GM18858 (cell line): ENCODE data around the gene TOP1.

Experiments
- ATAC-seq: cut with Tn5 transposase; IDR thresholded peaks from one replicate; pipeline ENCODE4 v1.9.1; 2021; ENCODE audit not compliant: unreplicated experiment

TOP1 gene

DNA sequence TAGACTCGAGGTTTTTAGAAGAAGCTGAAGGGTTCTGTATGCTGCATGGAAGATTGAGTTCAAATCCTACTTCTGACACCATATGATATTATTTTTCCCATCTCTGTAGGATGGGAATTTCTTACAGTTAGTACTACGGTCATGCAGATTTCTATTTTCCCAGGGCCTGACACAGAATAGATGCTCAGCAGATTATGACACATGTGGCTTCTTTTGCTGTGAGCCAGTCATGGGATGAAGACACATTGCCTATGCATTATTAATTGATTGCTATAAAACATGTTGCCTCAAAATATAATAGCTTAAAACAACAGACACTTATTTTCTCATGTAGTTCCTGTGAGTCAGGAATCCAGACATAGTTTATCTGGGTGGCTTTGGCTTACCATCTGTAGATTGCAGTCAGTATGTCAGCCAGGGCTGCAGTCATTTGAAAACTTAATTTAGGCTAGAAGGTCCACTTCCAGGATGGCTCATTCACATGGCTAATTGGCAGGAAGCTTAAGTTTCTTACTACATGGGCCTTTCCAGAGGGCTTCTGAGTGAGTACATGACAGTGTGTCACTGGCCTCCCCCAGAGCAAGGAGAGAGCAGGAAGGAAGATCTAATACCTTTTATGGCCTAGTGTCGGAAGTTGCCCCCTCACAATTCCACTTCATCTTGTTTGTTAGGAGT lies 29.5 kb downstream of the TOP1 start:
- no peak for ATAC-seq

DNA sequence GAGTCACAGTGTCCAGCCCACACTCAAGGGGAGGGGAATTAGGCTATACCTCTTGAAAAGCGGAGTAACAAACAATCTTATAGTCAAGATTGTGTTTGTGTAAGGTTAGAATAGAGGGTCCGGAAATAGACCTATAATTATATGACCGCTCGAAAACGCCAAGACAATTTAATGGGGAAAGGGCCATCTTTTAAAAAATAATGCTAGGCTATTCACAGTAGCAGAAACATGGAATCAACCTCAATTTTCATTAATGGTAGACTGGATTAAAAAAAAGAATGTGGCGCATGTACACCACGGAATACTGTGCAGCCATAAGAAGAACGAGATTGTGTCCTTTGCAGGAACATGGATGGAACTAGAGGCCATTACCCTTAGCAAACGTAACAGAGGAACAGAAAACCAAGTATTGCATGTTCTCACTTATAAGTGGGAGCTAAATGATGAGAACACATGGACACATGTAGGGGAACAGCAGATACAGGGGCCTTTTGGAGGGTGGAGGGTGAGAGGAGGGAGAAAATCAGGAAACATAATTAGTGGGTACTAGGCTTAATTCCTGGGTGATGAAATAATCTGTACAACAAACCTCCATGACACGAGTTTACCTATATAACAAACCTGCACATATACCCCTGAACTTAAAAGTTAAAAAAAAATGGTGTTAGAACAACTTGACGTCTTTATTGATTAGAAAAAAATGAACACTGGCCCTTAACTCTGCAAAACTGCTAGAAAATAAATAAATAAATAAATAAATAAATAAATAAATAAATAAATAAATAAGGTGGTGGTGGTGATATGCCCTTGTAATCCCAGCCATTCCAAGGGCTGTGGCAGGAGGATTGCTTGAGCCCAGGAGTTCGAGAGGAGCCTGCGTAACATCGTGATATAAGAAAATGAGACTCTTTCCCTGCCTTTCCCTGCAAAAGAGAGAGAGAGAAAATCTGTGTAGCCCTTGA lies 30.3 kb downstream of the TOP1 start:
- no peak for ATAC-seq

DNA sequence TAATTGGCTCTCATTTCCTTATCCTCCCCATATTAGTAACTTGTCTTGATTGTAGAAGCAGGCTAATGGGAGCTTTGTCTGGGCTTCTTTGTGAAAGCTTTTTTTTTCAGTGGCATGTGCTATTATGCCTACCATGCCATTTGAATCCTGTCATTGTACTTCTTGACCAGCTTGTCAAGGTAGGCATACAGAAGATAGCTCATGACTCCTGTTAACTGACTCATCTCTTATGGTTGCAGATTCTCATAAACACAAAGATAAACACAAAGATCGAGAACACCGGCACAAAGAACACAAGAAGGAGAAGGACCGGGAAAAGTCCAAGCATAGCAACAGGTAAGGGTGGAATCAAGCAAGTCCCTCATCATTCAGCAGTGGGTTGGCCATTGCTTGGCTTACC lies 32.5 kb downstream of the TOP1 start:
- ATAC-seq: no peak

DNA sequence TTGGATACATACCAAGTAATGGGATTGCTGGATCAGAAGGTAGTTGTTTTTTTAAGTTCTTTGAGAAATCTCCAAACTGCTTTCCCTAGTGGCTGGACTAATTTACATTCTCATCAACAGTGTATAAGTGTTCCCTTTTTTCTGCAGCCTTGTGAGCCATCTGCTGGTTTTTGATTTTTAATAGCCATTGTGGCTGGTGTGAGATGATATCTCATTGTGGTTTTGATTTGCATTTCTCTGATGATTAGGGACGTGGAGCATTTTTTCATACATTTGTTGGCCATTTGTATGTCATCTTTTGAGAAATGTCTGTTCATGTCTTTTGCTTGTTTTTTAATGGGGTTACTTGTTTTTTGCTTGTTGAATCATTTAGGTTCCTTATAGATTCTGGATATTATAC lies 34.8 kb downstream of the TOP1 start:
- ATAC-seq: no peak

DNA sequence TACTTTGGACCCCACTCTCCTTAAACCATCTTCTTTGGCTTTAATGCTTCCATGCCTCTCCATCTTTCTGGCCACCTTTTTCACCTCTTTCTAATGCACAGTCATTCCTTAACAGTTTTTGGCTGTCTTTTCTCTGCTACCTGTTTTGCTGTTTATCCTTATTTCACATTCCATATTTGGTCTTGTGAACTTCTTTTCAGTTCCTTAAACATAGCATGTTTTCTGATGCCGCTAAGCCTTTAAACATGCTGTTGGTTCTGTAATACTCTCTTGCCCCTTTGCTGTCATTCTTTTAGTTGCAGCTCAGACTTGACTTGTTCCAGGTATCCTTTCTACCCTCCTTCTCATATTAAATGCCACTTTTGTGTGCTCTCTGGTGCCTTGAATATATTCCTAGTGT lies 35.8 kb downstream of the TOP1 start:
- ATAC-seq: peak; percentile 67

DNA sequence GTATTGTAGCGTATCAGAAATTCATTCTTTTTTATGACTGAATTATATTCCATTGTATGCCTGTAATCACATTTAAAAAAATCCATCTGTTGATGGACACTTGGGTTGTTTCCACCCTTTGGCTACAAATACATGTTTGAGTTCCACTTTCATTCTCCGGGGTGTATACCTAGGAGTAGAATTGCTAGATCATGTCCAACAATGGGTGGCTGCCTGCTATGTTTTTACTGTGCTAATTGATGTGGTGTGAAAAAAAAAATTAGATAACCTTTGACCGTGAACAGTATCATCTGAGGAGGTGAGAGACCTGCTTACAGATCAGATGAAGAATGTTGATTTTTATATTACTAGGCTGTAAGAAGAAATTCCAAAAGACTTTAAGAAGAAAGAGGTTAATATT lies 37.1 kb downstream of the TOP1 start:
- ATAC-seq: no peak

DNA sequence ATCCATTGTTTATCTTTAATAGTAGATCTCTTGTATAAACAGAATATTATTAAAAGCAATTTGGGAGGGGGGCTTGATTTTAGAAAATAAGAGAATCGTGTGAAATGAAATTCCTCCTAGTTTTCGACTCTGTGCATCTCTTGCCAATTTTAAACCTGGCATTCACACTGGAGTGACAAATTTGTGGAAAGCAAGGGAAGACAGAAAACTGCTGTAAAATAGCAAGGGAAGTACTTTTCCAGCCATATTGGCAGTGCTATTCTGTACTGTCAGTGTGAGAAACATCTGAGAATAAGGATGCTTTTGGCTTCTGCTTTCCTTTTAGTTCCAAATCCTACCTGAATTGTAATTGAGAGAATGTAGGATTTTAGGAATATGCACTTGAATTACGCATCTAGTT lies 40.2 kb downstream of the TOP1 start:
- ATAC-seq: no peak

DNA sequence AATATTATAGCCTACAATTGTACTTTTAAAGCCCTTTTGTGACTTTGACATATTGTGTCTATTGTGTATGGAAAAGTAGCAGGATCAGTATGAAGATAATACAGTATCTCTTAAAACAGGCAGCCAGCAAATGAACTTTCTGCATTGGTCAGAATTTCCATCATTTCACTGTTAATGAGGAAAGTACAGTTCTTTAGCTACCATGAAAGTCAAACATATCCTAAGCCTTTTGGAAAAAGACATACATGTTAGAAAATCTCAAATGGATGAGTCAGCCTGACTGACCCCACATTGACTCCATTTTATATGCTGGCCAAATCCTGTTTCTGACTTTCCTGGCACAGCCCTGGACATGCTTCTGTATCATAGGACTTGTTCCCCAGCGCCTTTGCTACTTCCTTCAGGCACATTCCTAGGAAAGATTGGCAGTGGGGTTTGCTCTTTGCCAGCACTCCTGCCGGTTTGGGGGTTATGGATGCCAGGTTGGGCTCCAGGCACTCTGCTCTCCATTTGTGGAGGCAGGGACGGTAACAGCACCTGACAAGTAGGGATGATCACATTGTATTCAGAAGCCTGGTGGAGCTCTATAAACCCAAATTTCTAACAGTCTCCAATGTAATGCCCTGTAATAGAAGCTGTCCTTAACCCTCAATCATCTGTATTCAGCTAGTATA lies 43.7 kb downstream of the TOP1 start:
- ATAC-seq: no peak

DNA sequence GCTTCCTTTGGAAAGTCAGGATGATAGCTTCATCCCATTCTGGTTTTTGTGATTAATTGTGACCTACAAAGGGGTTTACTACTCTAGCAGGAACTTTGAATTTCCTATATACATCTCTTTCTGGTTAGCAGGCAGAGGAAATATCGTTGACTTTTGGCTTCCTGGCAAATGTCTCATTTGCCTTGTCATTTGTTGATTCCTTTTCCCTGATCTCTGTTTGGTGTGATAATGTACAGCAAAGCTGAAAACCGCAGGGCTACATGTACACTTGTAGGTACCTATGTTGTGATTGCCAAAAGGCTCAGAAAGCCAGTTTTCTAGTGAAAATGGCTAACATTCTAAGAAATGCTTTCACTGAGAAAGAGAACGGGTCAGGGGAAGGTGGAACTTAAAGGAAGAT lies 44.3 kb downstream of the TOP1 start:
- no peak for ATAC-seq

DNA sequence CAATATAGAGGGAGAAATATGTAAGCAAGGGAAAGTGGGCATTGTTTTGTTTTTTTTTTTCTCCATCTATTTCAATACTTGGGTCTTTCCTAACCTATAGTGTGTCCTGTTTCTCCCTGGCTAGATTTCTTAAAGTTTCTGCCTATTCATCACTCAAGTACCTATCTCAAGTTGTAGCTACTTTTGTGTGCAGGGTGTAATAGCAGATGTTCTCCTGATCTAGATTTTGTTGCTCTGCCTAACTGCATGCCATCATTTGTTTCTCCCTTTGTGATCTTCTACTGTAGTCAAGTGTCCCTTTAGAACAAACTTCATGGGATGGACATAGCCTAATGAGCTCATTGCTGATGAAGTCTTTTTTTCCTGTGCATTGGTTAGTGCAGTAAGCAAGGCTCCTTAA lies 45.8 kb downstream of the TOP1 start:
- no peak for ATAC-seq

DNA sequence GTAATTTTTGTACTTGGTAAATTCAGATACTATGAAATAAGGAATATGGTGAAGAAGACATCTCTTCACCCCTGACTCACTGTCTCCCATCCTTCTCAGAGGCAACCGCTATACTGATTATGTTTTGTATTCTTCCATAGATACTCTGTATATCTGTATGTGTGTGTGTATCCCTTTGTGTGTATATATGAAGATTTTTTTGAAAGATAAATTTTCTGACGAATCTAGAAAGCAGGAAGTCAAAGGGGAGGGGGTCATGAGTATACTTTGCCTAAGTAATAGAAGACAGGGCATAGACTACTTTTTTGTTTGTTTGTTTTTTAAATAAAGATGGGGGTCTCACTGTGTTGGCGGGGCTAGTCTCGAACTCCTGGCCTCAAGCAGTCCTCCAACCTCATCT lies 48.2 kb downstream of the TOP1 start:
- ATAC-seq: no peak

DNA sequence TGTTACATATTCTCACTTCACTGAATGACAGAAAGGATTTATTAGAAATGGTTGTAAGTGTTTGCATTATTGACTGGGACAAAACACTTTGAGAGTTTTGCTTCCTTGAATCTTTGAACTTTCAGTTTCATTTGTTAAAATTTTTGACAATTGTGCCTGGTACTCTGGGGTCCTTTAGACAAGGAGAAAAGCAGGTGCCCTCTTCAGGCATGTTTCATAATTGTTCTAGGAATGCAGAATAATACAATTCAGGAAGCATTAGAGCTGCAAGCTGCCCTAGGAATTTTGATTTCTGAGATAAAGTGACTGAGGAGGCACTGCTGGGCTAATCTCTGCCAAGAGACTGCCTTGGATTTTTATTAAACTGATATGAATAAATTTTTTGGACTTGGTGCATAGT lies 49.7 kb downstream of the TOP1 start:
- no peak for ATAC-seq

DNA sequence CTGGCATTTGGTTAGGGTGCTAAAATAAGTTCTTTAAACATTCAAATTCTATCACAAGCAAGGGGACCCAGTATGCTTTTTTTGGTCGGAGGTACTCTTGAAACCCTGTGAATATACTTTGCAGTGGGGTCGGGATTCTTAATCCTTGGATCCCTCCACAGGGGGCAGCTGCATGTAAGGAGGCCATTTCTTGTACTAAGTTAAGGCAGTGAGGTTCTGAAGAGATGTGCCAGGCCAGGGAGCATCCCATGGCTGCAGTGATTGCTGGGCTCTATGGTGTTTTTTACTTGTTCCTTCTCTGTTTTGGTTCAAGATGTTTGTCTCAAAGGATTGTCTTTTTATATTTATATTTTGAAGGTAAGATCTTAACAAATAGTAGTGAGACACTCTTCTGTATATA lies 50.4 kb downstream of the TOP1 start:
- no peak for ATAC-seq

DNA sequence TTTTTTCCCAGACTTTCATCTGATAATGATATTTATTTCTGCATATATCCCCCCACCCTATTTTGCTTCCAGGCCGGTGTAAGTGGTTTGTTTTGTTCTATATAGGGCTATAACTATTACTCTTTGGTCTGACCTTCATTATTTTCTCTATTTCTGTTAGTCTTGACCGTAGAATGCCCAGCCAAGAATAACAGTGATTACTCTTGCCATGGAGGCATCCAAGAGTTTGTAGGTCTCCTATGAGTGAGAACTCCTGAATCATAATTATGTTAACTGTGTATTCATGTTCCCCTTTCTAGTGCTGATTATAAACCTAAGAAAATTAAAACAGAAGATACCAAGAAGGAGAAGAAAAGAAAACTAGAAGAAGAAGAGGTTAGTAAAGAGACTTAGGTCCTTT lies 52.2 kb downstream of the TOP1 start:
- no peak for ATAC-seq

DNA sequence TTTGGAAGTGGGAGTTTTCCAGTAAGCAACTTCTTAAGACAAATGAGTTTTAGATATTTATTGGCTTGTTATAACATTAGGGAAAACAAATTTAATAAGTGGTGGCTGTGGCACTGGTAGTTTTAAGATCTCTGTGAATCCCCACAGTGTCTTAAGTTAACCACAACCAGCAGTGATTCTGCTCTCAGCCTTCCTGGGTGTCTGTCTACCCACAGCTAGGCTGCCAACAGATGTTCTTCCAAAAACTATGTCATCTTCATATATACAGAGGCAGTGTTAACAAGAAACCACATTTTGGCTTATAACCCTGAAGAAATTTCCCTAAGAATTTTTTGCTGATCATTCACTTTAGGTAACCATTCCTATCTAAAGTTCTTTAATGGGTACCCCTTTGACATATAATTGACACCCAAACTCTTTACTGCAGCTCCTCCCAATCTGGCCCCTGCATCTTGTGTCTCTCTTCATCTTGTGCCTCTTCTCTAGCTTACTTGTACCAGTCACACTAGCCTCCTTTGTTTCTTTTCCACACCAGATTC lies 52.7 kb downstream of the TOP1 start:
- ATAC-seq: no peak

DNA sequence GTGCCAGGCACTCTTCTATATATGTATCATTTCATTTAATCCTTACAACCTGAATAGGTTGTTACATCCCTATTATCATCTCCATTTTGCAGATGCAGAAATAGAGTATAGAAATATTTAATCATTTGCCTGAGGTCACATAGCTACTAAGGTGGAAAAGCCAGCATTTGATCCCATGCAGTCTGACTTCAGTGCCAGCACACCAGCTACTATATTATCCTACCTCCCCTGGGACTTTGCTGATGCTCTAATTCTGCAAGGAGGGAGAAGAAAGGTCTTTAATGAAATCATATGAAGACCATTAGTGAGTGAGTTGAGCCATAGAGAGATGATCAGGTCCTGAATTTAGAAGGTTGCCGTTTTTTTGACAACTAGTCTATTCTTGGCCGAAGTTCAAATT lies 53.7 kb downstream of the TOP1 start:
- no peak for ATAC-seq

DNA sequence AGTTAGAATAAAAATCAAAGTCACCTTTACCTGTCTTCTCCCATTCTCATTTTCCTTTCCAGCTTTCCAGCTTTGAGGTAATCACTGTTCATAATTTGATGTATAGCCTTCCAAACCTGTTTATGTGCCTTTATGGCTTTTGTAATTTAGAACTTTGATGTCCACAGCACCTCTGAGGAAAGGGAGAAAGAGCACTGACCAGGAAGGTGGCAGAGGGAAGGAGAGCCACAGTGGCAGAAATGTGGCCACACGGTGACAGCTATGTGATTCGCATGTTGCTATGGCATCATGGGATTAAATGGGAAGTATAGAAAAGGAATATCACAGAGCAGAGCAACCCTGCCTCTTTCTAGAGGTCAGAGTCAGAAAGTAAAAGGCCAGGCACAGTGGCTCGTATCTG lies 57.0 kb downstream of the TOP1 start:
- no peak for ATAC-seq

DNA sequence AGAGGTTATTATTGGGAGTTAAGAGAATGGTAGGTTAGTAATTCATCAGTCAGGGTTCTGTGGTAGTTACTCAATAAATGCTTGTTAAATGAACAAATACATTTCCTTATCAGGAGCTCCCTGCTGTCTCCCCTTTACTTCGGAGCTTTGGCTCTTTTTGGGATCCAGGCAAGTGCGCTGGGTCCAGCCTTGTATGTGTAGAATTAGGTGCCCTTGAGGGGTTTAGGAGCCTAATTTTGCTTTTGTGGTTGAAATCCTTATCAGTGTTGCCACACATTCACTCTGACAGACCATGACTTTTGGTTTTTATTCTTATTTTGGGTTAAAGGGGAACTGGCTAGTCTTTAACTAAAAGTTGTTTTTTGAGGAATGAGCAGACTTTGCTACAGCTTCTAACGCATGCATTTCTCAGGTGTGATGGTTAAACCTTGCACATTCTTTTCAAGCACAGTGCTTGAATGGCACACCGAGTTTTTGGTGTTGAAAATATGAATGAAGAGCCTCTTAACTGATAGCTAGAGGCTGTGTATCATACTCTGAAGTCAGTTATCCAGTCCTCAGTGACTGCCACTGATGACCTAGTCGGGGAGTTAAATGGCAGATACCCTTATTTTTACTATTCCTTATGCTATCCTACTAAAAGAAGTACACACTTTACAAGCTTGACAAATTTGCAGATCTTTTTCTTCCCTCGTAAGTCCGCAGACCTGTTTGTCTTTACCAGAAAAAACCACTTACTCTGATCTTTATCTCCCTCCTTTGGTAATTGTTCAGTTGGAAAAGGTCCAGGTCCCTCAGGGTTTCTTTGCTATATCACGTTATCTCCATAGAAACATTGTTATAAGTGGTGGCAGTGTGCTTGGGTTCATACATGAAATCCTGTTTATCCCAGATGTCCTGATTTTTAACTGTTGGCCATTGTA lies 58.0 kb downstream of the TOP1 start:
- ATAC-seq: no peak

DNA sequence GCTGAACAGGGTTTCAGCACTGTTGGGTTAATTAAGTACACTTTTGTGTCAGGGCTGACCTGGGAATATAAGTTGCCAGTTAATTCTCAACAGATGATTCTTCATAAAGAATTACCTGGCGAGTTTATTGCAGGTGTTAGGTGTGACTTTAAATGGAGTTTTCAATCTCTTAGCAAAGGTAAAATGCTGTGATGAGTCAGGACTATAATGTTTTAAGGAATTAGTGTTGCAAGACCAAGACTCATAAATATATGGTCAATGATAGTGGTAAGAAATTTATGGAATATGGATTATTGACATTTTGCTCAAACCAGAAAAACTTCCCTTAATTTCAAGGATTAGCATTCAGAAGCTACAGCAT lies 58.7 kb downstream of the TOP1 start:
- ATAC-seq: no peak

DNA sequence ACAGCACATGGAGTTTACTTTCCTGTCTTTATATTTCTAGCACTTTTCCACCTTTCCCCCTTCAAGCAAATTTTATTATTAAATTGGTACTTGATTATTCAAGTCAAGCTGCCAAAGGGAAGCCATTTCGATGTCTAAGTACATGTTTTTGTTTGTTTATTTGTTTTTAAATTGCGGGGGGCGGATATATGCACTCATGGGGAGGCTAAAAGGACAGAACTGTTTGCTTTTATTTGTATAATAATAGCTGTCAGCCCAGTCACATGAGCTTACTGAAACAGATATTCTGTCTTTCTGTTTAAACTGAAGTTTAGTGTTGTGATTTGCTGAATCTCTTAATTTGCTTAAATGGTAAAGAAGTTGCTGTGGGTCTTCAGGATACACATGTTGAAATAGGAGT lies 59.2 kb downstream of the TOP1 start:
- no peak for ATAC-seq

DNA sequence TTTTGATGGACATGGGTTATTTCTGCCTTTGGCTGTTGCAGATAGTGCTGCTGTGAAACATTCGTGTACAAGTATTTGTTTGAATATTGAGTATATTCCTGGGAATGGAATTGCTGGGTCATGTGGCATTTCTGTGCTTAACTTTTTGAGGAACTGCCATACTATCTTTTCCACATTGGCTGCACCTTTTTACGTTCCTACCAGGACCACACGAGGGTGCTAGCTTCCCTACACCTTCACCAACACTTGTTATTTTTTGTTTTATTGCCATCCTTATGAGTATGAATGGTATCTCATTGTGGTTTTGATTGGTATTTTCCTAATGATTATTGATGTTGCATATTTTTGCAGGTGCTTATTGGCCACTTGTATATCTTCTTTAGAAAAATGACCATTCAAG lies 60.9 kb downstream of the TOP1 start:
- no peak for ATAC-seq
